Measurements from ENCODE around the gene NMNAT3. TPM values are rescaled to one million over a fixed set of nuclear protein-coding genes. Genes with fewer than 3 reads are reported as not detected.

The NMNAT3 gene
- total RNA-seq, 1 donor from 2014 or later, result 1.6 TPM

- TF ChIP-seq, protein P1, sequence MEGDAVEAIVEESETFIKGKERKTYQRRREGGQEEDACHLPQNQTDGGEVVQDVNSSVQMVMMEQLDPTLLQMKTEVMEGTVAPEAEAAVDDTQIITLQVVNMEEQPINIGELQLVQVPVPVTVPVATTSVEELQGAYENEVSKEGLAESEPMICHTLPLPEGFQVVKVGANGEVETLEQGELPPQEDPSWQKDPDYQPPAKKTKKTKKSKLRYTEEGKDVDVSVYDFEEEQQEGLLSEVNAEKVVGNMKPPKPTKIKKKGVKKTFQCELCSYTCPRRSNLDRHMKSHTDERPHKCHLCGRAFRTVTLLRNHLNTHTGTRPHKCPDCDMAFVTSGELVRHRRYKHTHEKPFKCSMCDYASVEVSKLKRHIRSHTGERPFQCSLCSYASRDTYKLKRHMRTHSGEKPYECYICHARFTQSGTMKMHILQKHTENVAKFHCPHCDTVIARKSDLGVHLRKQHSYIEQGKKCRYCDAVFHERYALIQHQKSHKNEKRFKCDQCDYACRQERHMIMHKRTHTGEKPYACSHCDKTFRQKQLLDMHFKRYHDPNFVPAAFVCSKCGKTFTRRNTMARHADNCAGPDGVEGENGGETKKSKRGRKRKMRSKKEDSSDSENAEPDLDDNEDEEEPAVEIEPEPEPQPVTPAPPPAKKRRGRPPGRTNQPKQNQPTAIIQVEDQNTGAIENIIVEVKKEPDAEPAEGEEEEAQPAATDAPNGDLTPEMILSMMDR (conservative IDR thresholded peaks at IDR 0.05; ENCODE audit: low read depth, low read length), result no peak
- DNase-seq (ENCODE audit: low read depth), result no peak
- no peak overlapping the region for H3K4me3 ChIP-seq (ENCODE audit: low read depth, low read length)
Measured at GRCh38 chr3:139646512-139646911, 31.3 kb downstream of the NMNAT3 start.

GRCh38 chr3:139642996-139643395 lies 34.8 kb downstream of the NMNAT3 start:
- no peak for DNase-seq (ENCODE audit: low read depth)
- TF ChIP-seq, protein P1 (conservative IDR thresholded peaks at IDR 0.05; ENCODE audit: low read depth, low read length), result no peak

GRCh38 chr3:139640456-139640855 lies 37.3 kb downstream of the NMNAT3 start:
- no peak for DNase-seq (ENCODE audit: low read depth)
- H3K4me3 ChIP-seq (ENCODE audit: low read depth, low read length), result no peak overlapping the region
- TF ChIP-seq, protein P1 (conservative IDR thresholded peaks at IDR 0.05; ENCODE audit: low read depth, low read length), result no peak

More at GRCh38 chr3:139642996-139643395, 34.8 kb downstream of the NMNAT3 start:
- H3K4me3 ChIP-seq (ENCODE audit: low read depth, low read length), result no peak overlapping the region

GRCh38 chr3:139639662-139640061 lies 38.1 kb downstream of the NMNAT3 start:
- no peak overlapping the region for H3K4me3 ChIP-seq (ENCODE audit: low read depth, low read length)
- DNase-seq (ENCODE audit: low read depth), result no peak
- TF ChIP-seq, protein P1 (conservative IDR thresholded peaks at IDR 0.05; ENCODE audit: low read depth, low read length), result no peak

DNA sequence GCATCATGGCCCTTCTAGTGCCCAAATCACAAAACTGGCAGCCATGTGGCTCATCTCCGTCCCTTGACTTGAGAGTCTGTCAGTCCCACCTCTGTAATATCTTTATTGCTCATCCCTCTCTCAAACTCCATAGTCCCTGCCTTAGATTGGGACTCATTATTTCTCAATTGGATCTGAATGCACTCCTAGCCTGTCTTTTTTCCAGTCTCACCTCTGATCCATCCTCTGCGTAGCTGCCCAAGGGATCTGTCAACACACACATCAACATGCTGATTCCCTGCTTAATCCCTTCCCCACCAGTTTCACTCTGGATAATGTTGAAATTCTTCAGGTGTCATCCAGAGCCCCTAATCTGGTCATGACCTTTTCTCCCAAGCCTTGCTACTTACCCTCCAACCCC lies 39.3 kb downstream of the NMNAT3 start:
- DNase-seq (ENCODE audit: low read depth), result no peak
- TF ChIP-seq, protein P1 (conservative IDR thresholded peaks at IDR 0.05; ENCODE audit: low read depth, low read length), result no peak
- no peak overlapping the region for H3K4me3 ChIP-seq (ENCODE audit: low read depth, low read length)

GRCh38 chr3:139636511-139636910 lies 41.3 kb downstream of the NMNAT3 start:
- TF ChIP-seq, protein P1 (conservative IDR thresholded peaks at IDR 0.05; ENCODE audit: low read depth, low read length), result no peak
- H3K4me3 ChIP-seq (ENCODE audit: low read depth, low read length), result no peak overlapping the region
- no peak for DNase-seq (ENCODE audit: low read depth)

DNA sequence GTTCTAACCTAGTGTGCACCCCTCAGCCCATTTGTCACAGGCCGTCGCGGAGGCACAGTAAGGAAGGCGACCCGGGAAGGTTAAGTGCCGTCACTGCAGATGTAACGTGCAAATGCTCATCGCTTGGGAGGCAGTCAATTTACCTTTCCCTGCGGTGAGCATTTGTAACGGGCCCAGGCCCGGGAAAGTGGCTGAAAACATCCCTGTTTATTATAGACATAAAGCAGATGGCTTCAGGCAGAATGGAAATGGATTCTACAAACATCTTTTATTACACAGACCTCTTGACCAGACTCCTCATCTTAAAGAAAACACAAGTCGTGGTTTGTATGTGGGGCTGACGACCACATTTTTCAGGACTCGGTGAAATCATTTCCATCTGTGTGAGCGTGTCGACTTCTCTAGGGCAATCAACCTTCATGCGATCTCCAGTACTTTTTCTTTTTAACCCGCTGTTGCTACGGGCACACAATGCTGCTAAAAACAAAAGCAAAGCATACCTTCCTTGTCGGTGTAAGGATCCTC lies 43.6 kb downstream of the NMNAT3 start:
- TF ChIP-seq, protein P1 (conservative IDR thresholded peaks at IDR 0.05; ENCODE audit: low read depth, low read length), result no peak
- DNase-seq (ENCODE audit: low read depth), result no peak

More for the DNA sequence above, 43.6 kb downstream of the NMNAT3 start:
- no peak overlapping the region for H3K4me3 ChIP-seq (ENCODE audit: low read depth, low read length)
